NCI-H187 (cell line): ENCODE data around the gene NUP210L.
A peak's percentile ranks its signal among the peaks of the same experiment; 100 is the strongest.
"Not testable (repeated sequence)": the region's sequence is repeated elsewhere in the genome, so short reads cannot be mapped to it uniquely, and the experiment has no call there.

Experiments used
- DNase-seq, 2 experiments: peaks; one replicate each; lab custom pipeline; 2025; lab: John Stamatoyannopoulos, UW

NUP210L gene

DNA sequence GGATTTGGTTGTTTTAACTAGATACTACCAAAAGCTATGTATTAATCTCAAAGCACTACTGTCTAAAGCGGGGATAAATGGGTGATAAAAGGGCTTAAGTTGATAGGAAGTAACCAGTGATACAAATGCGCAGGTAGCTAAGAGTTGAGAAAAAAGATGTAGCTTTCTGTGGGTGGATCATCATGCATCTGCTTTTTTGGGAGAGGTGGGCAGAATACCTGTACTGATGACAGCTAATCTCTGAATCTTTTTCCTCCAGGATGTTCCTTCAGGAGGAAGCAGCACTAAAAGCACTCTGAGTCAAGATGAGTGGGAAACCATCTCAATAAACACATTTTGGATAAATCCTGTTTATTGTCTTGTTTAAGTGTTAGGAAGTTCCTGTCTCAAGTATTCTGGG lies 163.1 kb downstream of the NUP210L start:
- no peak for DNase-seq

DNA sequence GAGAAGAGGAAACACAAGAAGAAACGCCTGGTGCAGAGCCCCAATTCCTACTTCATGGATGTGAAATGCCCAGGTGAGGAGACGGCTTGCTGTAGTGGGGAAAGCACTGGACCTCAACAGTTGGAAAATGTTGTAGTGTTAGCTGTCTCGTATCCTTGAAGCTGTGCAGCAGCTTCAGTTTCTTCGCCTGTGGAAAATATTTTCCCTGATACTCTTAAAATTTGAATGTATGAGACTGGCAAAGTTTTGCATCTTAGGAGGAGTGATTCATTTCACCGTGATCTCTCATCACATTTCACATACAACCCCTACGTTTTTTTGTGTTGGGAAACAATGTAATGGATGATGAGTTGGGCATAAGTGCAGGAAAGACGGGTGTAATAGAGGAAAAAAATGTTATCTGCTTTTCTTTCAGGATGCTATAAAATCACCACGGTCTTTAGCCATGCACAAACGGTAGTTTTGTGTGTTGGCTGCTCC lies 163.7 kb downstream of the NUP210L start:
- no peak for DNase-seq

DNA sequence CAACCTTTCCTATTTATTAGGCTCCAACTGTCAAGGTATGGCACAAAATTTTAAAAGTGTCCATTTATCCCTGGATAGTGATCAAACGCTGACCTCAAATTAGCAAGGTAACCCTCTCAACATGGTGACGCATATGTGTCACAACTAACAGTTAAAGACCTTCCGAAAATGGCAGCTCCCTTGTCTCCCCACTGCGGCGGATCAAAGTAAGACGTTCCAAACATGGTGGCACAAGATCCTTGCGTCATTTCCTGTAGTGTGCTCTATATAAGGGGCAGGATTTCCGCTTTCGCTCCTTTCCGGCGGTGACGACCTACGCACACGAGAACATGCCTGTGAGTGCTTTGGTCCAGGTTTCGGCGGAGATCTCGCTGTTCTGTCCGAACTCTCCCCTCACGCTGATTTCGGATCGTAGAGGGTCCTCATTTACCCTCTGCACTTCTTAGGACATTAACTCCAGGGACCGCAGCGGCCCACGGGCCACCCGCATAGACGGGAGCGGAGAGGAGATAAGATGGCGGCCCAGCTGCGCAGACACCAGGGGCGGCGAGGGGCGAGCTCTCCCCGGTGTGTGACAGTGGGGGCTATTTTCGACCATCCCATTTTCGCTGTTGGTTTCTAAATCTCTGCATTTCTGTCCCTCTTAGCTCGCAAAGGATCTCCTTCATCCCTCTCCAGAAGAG lies 164.3 kb downstream of the NUP210L start, which contains the start of gene RPS27:
RPS27 (plus strand) TSS at position 295 of the 683 bp plus-strand sequence; CDS start at position 330, 35 bp downstream.
- DNase-seq: peak; percentile 97 to 99

- no peak for DNase-seq
Observed at GRCh38 chr1:153987621-153988020, 167.3 kb downstream of the NUP210L start.

- DNase-seq: no peak
Observed at GRCh38 chr1:153985941-153986761, 168.7 kb downstream of the NUP210L start, which contains the start of gene RAB13. TSS of gene RAB13 (minus strand) at chr1:153986339. CDS start at chr1:153986236, 103 bp downstream.

DNA sequence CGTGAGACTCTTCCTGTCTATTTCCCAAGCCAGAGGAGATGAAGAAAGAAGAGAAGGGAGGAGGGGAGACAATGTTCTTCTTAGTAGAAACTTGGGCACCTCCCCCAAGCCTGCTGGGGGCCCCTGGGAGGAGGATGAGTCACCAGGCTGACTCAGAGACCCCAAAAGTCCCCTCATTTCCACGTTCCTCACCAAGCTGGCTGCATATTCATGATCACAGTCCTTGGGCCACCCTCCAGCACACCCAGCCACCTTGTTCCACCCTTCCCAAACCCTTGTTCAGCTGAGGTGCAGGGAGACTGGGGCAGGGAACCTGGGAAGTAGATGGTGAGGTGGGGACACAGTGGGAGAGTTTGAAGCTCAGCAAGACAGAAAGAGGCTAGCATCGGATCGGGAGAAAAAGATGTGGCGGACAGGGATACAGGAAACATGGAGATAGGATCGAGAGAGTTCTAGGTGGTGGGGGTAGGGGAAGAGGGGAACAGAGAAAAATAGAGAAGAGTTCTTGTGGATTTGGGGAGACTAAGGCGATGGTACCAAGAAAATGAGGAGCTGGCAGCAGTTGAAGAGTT lies 169.4 kb downstream of the NUP210L start:
- no peak for DNase-seq

DNA sequence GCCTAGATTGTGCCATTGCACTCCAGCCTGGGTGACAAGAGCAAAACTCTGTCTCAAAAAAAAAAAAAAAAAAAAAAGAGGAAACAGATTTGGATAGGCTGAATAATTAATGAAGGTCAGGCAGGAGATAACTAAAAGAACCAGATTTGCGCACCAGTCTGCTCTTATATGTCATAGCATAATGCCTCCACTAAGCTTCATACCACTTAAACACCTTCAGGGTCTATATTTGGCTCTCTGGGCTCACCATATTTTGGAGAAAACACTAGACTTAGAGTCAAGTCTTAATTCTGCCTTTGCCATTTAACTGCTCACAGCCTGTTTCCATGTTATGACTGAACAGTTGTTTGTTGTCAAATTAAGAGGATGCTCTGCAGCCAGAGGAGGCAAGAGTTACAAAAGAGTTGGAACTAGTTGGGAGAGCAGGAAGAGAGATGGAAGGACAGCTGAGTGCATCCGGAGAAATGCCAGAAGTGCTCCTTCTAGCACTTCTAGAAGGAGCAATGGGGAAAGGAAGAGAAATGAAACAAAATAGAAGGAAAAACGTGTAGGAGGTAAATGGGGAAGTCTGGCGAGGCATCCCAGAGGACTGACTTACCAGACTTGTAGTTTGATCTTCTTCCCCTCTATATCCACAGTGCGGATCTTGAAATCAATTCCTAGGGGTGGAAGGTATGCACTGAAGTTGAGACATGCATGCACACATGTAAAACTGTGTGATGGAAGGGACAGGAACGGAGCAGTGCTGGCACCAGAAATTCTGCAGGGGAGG lies 170.6 kb downstream of the NUP210L start:
- no peak for DNase-seq

DNA sequence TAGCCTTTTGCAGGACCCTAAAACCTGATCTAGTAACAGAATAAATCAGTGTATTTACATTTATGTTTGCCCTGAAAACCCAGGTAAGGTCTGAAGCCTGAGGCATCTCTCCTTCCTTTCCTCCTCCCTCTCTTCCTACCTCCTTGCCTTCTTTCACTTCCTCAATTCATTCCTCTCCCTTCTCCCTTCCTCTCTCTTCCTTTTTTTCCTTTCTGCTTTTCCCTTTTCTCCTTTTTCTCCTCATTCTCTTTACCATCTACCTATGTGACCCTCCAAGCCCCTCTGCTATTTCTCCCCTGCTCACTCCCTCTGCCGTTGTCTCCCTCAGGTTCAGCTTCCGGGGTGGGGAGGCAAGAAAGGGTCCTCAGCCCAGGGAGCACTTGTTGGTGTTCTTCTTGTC lies 173.1 kb downstream of the NUP210L start:
- DNase-seq: not testable (repeated sequence)

GRCh38 chr1:153979091-153979490 lies 175.8 kb downstream of the NUP210L start:
- DNase-seq: not testable (repeated sequence)

- DNase-seq: no peak
Observed at GRCh38 chr1:153978274-153978909, 176.5 kb downstream of the NUP210L start.

DNA sequence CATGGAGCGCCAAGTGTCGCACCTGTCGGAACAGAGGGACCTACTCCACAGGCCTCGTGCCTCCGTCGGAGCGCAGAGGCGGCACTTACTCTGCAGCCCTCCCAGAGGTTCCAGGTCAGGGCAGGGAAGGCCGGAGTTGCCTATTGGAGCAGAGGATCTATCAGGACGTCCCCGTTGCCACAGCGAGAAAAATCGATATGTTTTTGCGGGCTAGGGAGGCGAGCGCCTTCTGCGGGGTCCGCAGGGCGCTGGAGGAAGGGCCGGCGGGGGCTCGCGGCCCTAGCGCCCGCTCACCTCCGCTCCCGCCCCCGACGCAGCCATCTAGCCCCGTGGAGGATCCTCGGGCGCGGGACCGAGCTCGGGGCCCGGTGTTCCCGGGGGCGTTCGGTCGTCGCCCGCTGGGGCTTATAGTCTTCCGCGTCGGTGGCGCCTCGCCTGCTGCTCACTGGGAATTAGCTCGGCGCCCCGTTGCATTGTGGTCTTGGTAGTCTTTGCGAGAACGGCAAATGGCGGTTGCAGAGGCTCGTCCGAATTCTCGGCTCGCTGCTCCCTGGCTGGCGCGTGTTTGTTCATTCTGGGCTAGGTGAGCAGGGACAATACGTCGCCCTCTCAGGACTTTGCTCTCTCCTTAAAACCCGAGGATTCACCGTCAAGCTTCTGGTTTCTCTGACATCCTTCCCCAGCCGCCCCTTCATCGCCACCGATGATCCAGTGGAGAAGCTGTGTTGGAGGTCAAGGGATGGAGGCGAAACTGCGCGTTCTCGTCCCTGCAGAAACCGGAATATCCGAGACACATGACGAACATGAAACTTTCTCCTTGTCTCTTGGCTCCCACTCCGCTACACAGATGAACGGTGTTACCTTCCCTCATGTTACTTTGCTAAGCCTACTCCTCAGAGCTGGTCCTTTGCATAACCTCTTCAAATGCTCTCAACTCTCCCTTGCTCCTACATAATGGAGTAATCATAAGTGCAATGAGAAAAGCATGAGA lies 177.3 kb downstream of the NUP210L start, which contains the start of gene JTB:
JTB (minus strand) TSS at position 425 of the 991 bp plus-strand sequence; CDS start at position 3, 422 bp downstream.
- DNase-seq: peak; percentile 91 to 94

GRCh38 chr1:153976819-153977249 lies 178.0 kb downstream of the NUP210L start:
- DNase-seq: no peak

DNA sequence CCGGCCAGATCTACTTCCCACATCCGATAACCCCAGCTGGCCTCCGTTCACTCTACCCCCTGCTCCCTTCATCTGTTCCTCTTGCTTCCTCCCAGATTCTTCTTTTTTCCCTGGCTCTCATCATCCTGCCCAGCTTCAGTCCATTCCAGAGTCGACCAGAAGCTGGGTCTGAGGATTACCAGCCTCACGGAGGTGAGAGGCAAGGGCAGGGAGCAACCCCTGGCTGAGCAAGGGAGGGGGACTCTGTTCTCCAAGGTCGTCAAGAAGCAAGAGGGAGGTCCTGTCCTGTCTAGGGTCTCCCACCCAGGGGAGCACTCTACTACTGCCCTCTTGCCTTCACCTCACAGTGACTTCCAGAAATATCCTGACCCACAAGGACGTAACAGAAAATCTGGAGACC lies 181.3 kb downstream of the NUP210L start:
- DNase-seq: no peak

- DNase-seq: no peak
Observed at GRCh38 chr1:153973071-153973470, 181.8 kb downstream of the NUP210L start.

GRCh38 chr1:153970346-153970745 lies 184.5 kb downstream of the NUP210L start:
- DNase-seq: no peak

- no peak for DNase-seq
Observed at GRCh38 chr1:153968972-153969371, 185.9 kb downstream of the NUP210L start.

DNA sequence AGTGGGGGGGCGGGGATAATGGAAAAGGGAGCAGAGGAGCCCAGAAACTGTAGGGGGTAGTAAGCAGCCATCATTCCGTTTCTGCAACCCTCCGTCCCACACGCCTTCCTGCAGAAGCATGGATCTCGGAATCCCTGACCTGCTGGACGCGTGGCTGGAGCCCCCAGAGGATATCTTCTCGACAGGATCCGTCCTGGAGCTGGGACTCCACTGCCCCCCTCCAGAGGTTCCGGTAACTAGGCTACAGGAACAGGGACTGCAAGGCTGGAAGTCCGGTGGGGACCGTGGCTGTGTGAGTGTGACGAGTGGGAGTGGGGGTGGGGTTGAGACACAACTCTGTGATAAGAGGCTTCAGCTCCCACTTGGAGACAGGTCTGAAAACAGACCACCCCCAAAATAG lies 186.5 kb downstream of the NUP210L start:
- DNase-seq: peak in 1 of 2 experiments; percentile 76

GRCh38 chr1:153968000-153968363 lies 186.9 kb downstream of the NUP210L start:
- DNase-seq: peak in 1 of 2 experiments; percentile 72

- DNase-seq: peak; percentile 99
Observed at GRCh38 chr1:153967107-153967999, 187.5 kb downstream of the NUP210L start, which contains the start of gene CREB3L4. TSS of gene CREB3L4 (plus strand) at chr1:153967902. CDS start at chr1:153968526, 624 bp downstream.
